Parathyroid adenoma (tissue), 2 donors: ENCODE results near the gene TMEM192.

ENCODE experiments used
- H2AFZ ChIP-seq: fragments of 300-600 bp; sonication (generic); one replicate; pipeline ENCODE4 v1.7.0; 2017; ENCODE audit warnings: antibody characterized with exemption, mild to moderate bottlenecking
- H3K27ac ChIP-seq: fragments of 300-600 bp; sonication (generic); one replicate; pipeline ENCODE4 v1.7.0; 2017
- H3K27me3 ChIP-seq: fragments of 300-600 bp; sonication (generic); one replicate; pipeline ENCODE4 v1.7.0; 2017; ENCODE audit warnings: low read length; ENCODE audit not compliant: control insufficient read depth, insufficient read depth
- H3K36me3 ChIP-seq: fragments of 300-600 bp; sonication (generic); one replicate; pipeline ENCODE4 v1.7.0; 2017; ENCODE audit warnings: low read length; ENCODE audit not compliant: control insufficient read depth, insufficient read depth
- H3K4me1 ChIP-seq: fragments of 300-600 bp; sonication (generic); one replicate; pipeline ENCODE4 v1.7.0; 2017; ENCODE audit warnings: control low read depth
- H3K4me2 ChIP-seq: fragments of 300-600 bp; sonication (generic); one replicate; pipeline ENCODE4 v1.7.0; 2017; ENCODE audit warnings: low read length
- H3K4me3 ChIP-seq: fragments of 300-600 bp; sonication (generic); one replicate; pipeline ENCODE4 v1.7.0; 2017; ENCODE audit warnings: low read depth, low read length
- H3K79me2 ChIP-seq: fragments of 300-600 bp; sonication (generic); one replicate; pipeline ENCODE4 v1.7.0; 2017; ENCODE audit warnings: control low read depth
- H3K9ac ChIP-seq: fragments of 300-600 bp; sonication (generic); one replicate; pipeline ENCODE4 v1.7.0; 2017; ENCODE audit warnings: mild to moderate bottlenecking
- H3K9me3 ChIP-seq: fragments of 300-600 bp; sonication (generic); one replicate; pipeline ENCODE4 v1.7.0; 2017; ENCODE audit warnings: low read length; ENCODE audit not compliant: control insufficient read depth
- TF ChIP-seq, protein P1 (sequence below): fragments of 300-600 bp; sonication (generic); IDR thresholded peaks from one replicate; pipeline ENCODE4 v1.7.0; 2017; ENCODE audit warnings: antibody characterized with exemption, mild to moderate bottlenecking
- donor health status: primary hyperparathyroidism.

Gene TMEM192

GRCh38 chr4:165151734-165152133 lies 39.1 kb upstream of the TMEM192 start:
- Histone ChIP-seq H3K79me2 (no peaks in the 10 kb centered on the region), H2AFZ (no peak overlapping the region), H3K4me1 (no peaks in the 10 kb centered on the region), H3K4me2 (no peak overlapping the region), H3K9ac (no peak overlapping the region), H3K9me3 (no peaks in the 10 kb centered on the region), H3K36me3 (no peaks in the 10 kb centered on the region), H3K27me3 (no peaks in the 10 kb centered on the region), H3K27ac (no peak overlapping the region), H3K4me3 (no peak overlapping the region)
- TF ChIP-seq, protein P1, sequence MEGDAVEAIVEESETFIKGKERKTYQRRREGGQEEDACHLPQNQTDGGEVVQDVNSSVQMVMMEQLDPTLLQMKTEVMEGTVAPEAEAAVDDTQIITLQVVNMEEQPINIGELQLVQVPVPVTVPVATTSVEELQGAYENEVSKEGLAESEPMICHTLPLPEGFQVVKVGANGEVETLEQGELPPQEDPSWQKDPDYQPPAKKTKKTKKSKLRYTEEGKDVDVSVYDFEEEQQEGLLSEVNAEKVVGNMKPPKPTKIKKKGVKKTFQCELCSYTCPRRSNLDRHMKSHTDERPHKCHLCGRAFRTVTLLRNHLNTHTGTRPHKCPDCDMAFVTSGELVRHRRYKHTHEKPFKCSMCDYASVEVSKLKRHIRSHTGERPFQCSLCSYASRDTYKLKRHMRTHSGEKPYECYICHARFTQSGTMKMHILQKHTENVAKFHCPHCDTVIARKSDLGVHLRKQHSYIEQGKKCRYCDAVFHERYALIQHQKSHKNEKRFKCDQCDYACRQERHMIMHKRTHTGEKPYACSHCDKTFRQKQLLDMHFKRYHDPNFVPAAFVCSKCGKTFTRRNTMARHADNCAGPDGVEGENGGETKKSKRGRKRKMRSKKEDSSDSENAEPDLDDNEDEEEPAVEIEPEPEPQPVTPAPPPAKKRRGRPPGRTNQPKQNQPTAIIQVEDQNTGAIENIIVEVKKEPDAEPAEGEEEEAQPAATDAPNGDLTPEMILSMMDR = no peak

DNA sequence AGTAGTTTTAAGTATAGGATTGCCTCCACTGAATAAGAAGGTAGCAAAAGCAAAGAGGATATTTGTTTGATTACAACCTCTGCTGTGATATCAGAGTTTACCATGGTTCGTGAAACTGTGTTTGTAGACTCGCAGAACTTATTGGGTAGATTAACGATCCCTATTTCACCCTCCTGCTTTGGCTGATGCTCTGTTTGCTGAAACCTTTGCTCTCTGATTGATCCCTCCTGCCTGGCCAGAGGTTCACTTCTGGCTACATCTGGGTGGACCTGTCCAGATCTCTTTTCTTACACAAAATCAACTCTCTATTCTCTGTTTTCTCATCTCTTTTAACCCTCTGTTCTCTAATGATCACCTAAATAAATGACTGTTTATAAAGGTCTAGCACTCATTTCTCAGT lies 37.9 kb upstream of the TMEM192 start:
- no peaks in the 10 kb centered on the region for H3K36me3 ChIP-seq
- no peak overlapping the region for H3K4me3 ChIP-seq
- no peak overlapping the region for H3K4me2 ChIP-seq
- no peak overlapping the region for H3K9ac ChIP-seq
- H3K27me3 ChIP-seq = no peaks in the 10 kb centered on the region
- no peaks in the 10 kb centered on the region for H3K9me3 ChIP-seq
- no peak overlapping the region for H2AFZ ChIP-seq
- H3K79me2 ChIP-seq = no peaks in the 10 kb centered on the region
- no peaks in the 10 kb centered on the region for H3K4me1 ChIP-seq
- TF ChIP-seq, protein P1 = no peak
- H3K27ac ChIP-seq = no peak overlapping the region

DNA sequence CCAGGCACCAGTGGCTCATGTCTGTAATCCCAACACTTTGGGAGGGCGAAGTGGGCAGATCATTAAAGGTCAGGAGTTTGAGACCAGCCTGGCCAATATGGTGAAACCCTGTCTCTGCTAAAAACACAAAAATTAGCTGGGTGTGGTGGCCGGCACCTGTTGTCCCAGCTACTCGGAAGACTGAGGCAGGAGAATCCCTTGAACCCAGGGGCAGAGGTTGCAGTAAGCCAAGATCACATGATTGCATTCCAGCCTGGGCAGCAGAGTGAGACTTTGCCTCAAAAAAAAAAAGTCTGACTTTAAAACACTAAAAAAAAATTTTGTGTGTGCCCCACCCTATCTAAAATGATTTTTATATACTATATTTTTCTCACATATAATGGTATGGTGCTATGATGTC lies 26.2 kb upstream of the TMEM192 start:
- Histone ChIP-seq H3K4me1 (no peaks in the 10 kb centered on the region), H3K4me2 (no peak overlapping the region), H2AFZ (no peak overlapping the region), H3K9me3 (no peaks in the 10 kb centered on the region), H3K36me3 (no peaks in the 10 kb centered on the region), H3K27ac (no peak overlapping the region), H3K4me3 (no peak overlapping the region), H3K79me2 (no peaks in the 10 kb centered on the region), H3K27me3 (no peaks in the 10 kb centered on the region), H3K9ac (no peak overlapping the region)
- TF ChIP-seq, protein P1 = no peak

- H3K4me2 ChIP-seq = no peak overlapping the region
- no peaks in the 10 kb centered on the region for H3K9me3 ChIP-seq
- no peaks in the 10 kb centered on the region for H3K36me3 ChIP-seq
- H3K27ac ChIP-seq = no peak overlapping the region
- no peak overlapping the region for H3K4me3 ChIP-seq
- H3K9ac ChIP-seq = no peak overlapping the region
- no peaks in the 10 kb centered on the region for H3K27me3 ChIP-seq
- no peaks in the 10 kb centered on the region for H3K79me2 ChIP-seq
- no peaks in the 10 kb centered on the region for H3K4me1 ChIP-seq
- TF ChIP-seq, protein P1 = no peak
- H2AFZ ChIP-seq = no peak overlapping the region
These were observed 24.5 kb upstream of the TMEM192 start for GRCh38 chr4:165137205-165137604.

DNA sequence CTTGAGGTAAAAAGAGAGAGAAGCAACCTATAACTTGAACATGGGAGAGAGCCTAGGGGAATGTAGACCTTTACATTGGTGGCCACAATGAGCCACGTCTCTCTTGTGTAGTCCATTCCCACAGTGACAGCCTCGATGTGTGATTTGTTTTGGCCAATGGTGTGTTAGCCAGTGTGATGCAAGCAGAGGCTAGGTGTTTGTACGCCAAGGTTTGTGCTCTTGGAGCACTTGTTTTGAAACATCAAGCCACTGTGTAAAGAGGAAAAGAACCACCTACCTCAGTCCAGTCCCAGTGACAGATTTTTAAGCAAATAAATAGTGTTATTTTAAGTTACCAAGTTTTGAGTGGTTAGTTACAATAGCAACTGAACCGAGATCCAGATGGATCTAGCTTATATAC lies 23.9 kb upstream of the TMEM192 start:
- no peak overlapping the region for H3K4me2 ChIP-seq
- H3K9me3 ChIP-seq = no peaks in the 10 kb centered on the region
- TF ChIP-seq, protein P1 = no peak
- H3K27ac ChIP-seq = no peak overlapping the region
- no peak overlapping the region for H3K9ac ChIP-seq
- no peaks in the 10 kb centered on the region for H3K36me3 ChIP-seq
- no peak overlapping the region for H3K4me3 ChIP-seq
- no peak overlapping the region for H2AFZ ChIP-seq
- H3K27me3 ChIP-seq = no peaks in the 10 kb centered on the region
- no peaks in the 10 kb centered on the region for H3K4me1 ChIP-seq
- no peaks in the 10 kb centered on the region for H3K79me2 ChIP-seq
